BLaER1 treated with 17β-estradiol and CSF1 and Interleukin-3, amounts not matched to agents 10 nM and 100 nM (cell line): ENCODE results near the gene TRIM8.

Experiments used
- H3K27ac ChIP-seq, 11 experiments: shearing (Covaris generic); formaldehyde crosslinking; 2 replicates each; pipeline ENCODE4 v1.8.1; 2022
- H3K27me3 ChIP-seq, 11 experiments: shearing (Covaris generic); formaldehyde crosslinking; 2 replicates each; pipeline ENCODE4 v1.8.1; 2022
- H3K36me3 ChIP-seq, 11 experiments: shearing (Covaris generic); formaldehyde crosslinking; 2 replicates each; pipeline ENCODE4 v1.8.1; 2022
- H3K4me1 ChIP-seq, 10 experiments: shearing (Covaris generic); formaldehyde crosslinking; 2 replicates each; pipeline ENCODE4 v1.8.1; 2022
- H3K4me2 ChIP-seq, 11 experiments: shearing (Covaris generic); formaldehyde crosslinking; 2 replicates each; pipeline ENCODE4 v1.8.1; 2022
- H3K4me3 ChIP-seq, 10 experiments: shearing (Covaris generic); formaldehyde crosslinking; 2 replicates each; pipeline ENCODE4 v1.8.1; 2022
- H3K9ac ChIP-seq, 11 experiments: shearing (Covaris generic); formaldehyde crosslinking; 2 replicates each; pipeline ENCODE4 v1.8.1; 2022
- H3K9me3 ChIP-seq, 11 experiments: shearing (Covaris generic); formaldehyde crosslinking; replicated peaks in 1 of 11; 2 replicates each; pipeline ENCODE4 v1.8.1; 2022
- H4K20me1 ChIP-seq, 11 experiments: shearing (Covaris generic); formaldehyde crosslinking; 2 replicates each; pipeline ENCODE4 v1.8.1; 2022
- Cebpa-rat ChIP-seq, 11 experiments: shearing (Covaris generic); IDR thresholded peaks; 2 replicates each; pipeline ENCODE4 v1.8.1; 2022

Gene TRIM8

DNA sequence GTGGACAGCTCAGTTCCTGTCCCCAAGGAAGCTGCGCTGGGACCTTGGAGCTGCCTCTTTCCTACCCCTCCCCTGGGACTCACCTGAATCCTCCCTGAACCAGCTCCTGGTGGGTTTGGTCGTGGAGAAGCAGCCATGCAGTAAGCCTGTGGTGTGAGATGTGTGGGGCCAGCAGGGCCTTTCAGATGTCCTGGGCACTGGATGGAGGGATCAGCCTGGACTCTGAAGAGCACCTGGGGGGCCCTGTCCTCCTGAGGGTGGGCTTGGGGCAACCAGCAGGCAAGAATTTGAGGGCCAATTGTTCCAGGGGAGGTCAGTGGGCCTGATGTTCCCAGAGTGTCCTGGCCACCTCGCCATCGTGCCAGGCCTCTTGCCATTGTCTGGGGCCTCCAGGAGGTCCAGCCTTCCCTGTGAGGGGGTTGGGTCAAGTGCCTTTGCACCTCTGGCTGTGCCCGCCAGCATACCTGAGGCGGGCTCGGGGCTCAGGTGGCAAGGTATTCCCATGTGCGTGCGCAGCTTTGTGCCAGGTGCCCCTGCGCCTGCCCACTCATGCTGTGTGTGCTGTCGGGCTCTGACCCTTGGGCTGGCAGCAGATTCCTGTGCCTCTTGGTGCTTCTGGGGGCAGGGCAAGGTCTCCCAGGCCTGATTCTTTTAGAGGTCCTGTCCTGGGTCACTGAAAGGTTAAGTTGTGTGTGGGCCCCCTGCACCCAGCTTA lies 7.3 kb downstream of the TRIM8 start:
- Histone ChIP-seq H3K36me3 (peaks cover 44 to 87% (median 73%) of the 10 kb centered on the region in 11 experiments), H3K4me3 (peak overlapping the region in 9 of 10 experiments; percentile 22 to 100 (median 98); a peak in 10 of 20 replicates), H3K27ac (peak overlapping the region in 10 of 11 experiments; percentile 40 to 98 (median 60); a peak in 19 of 22 replicates), H3K4me2 (peak overlapping the region; percentile 97 to 100 (median 99)), H3K4me1 (peaks cover 73 to 97% (median 83%) of the 10 kb centered on the region in 10 experiments), H3K27me3 (no peaks in the 10 kb centered on the region), H3K9me3 (no peaks in the 10 kb centered on the region), H4K20me1 (peaks cover 100% of the 10 kb centered on the region in 11 experiments), H3K9ac (peak overlapping the region; percentile 52 to 99 (median 97); a peak in 21 of 22 replicates)
- TF ChIP-seq Cebpa-rat (IDR thresholded peaks at IDR 0.05) = no peak

DNA sequence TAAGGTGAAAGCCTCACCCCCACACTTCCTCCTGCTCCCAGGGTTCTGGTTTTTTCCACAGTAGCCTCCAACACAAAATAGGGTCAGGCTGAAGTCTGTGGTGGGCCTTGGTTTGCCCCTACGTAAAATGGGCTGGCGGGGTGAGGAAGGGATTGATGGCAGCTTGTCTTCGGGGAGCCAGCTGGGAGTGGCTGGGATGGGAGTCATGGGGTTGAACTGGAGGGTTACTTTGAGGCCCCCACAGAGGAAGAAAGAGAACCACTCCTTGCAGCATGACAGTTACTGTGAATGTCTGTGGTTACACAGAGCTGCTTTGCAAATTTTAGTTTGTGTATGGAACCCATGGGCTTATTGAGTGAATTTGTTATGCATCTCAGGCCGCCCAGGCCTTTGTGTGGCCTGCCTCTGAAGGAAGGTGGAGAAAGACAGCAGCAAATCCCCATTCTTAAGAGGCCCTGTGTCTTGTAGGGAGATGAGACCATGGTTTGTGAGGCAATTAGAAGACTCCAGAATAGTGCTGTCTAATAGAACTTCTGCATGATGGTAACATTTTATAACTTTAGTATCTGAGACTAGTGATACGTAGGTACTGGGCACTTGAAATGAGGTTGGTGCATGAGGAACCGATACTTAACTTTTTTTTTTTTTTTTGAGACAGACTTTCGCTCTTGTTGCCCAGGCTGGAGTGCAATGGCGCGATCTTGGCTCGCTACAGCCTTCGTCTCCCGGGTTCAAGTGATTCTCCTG lies 8.1 kb downstream of the TRIM8 start:
- Histone ChIP-seq H3K4me1 (peaks cover 69 to 98% (median 83%) of the 10 kb centered on the region in 10 experiments), H4K20me1 (peaks cover 100% of the 10 kb centered on the region in 11 experiments), H3K36me3 (peaks cover 52 to 89% (median 78%) of the 10 kb centered on the region in 11 experiments), H3K4me2 (peak overlapping the region; percentile 97 to 100 (median 99)), H3K27me3 (no peaks in the 10 kb centered on the region), H3K9me3 (no peaks in the 10 kb centered on the region), H3K27ac (peak overlapping the region in 8 of 11 experiments; percentile 13 to 98 (median 60); a peak in 15 of 22 replicates), H3K9ac (peak overlapping the region; percentile 8 to 99 (median 96); a peak in 18 of 22 replicates), H3K4me3 (peak overlapping the region in 4 of 10 experiments; percentile 19 to 100 (median 68); a peak in 4 of 20 replicates)
- no peak for TF ChIP-seq Cebpa-rat (IDR thresholded peaks at IDR 0.05)

DNA sequence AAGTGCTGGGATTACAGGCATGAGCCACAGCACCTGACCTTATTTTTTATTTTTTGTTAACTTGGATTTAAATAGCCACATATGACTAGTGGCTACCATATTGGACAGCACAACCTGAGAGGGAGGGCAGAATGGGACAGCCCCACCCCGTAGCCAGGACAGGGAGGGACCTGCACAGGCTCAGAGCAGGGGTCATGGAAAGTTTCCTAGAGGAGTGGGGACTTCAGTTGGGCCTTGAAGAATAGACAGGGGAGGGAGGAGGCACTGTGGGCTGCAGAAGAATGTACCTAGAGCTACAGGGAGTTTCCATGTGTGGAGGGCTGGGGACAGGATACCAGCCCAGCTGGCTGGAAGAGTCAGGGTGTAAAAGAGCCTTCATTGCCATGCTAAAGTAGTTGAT lies 8.8 kb downstream of the TRIM8 start:
- peak overlapping the region; percentile 22 to 100 (median 99); a peak in 17 of 22 replicates for H3K4me2 ChIP-seq

DNA sequence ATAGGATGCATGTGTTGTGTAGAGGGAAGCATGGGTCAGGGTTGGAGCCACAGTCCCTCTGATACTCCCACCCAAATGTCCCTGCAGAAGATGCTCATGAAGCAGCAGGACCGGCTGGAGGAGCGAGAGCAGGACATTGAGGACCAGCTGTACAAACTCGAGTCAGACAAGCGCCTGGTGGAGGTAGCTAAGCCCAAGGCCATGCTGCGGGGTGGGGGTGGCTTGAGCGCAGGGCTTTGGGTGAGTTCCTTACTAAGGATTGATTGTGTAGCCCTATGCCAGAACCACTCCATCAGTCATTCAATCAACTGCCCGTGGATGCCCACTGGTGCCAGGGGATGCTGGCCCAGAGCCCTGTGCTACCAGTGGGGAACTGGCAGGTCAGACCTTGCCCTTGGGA lies 10.3 kb downstream of the TRIM8 start:
- H4K20me1 ChIP-seq = peaks cover 91 to 100% (median 98%) of the 10 kb centered on the region in 11 experiments

More for the DNA sequence above, 8.8 kb downstream of the TRIM8 start:
- peaks cover 57 to 89% (median 79%) of the 10 kb centered on the region in 11 experiments for H3K36me3 ChIP-seq
- no peak for TF ChIP-seq Cebpa-rat (IDR thresholded peaks at IDR 0.05)
- no peaks in the 10 kb centered on the region for H3K9me3 ChIP-seq
- peaks cover 69 to 98% (median 83%) of the 10 kb centered on the region in 10 experiments for H3K4me1 ChIP-seq
- peaks cover 96 to 100% (median 100%) of the 10 kb centered on the region in 11 experiments for H4K20me1 ChIP-seq
- H3K9ac ChIP-seq = peak overlapping the region in 2 of 11 experiments; percentile 10 to 11; a peak in 2 of 22 replicates
- H3K27ac ChIP-seq = no peak overlapping the region; a peak in 1 of 22 replicates
- no peak overlapping the region for H3K4me3 ChIP-seq
- H3K27me3 ChIP-seq = no peaks in the 10 kb centered on the region

DNA sequence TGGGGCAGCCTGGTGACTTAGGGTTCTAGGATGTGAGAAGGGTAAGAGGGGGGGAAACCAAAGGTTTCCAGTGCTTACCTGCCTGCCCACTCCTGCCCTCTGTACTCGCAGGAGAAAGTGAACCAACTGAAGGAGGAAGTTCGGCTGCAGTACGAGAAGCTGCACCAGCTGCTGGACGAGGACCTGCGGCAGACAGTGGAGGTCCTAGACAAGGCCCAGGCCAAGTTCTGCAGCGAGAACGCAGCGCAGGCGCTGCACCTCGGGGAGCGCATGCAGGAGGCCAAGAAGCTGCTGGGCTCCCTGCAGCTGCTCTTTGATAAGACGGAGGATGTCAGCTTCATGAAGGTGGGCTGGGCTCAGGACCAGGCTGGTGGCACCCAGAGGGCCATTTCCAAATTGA lies 10.7 kb downstream of the TRIM8 start:
- Histone ChIP-seq H3K9me3 (no peaks in the 10 kb centered on the region), H3K36me3 (peaks cover 68 to 94% (median 85%) of the 10 kb centered on the region in 11 experiments), H3K4me3 (no peak overlapping the region), H3K9ac (no peak overlapping the region), H3K27me3 (no peaks in the 10 kb centered on the region), H4K20me1 (peaks cover 87 to 100% (median 97%) of the 10 kb centered on the region in 11 experiments), H3K4me2 (peak overlapping the region in 2 of 11 experiments; percentile 9 to 32; a peak in 2 of 22 replicates), H3K4me1 (peaks cover 69 to 97% (median 83%) of the 10 kb centered on the region in 10 experiments), H3K27ac (no peak overlapping the region)
- no peak for TF ChIP-seq Cebpa-rat (IDR thresholded peaks at IDR 0.05)

More for the DNA sequence above, 10.3 kb downstream of the TRIM8 start:
- no peak for TF ChIP-seq Cebpa-rat (IDR thresholded peaks at IDR 0.05)
- no peaks in the 10 kb centered on the region for H3K27me3 ChIP-seq
- peak overlapping the region in 1 of 11 experiments; percentile 18; a peak in 1 of 22 replicates for H3K9ac ChIP-seq
- no peaks in the 10 kb centered on the region for H3K9me3 ChIP-seq
- H3K4me2 ChIP-seq = peak overlapping the region in 2 of 11 experiments; percentile 9 to 32; a peak in 2 of 22 replicates
- H3K4me3 ChIP-seq = no peak overlapping the region
- H3K4me1 ChIP-seq = peaks cover 69 to 97% (median 83%) of the 10 kb centered on the region in 10 experiments
- H3K36me3 ChIP-seq = peaks cover 68 to 94% (median 85%) of the 10 kb centered on the region in 11 experiments
- H3K27ac ChIP-seq = no peak overlapping the region

- H3K4me1 ChIP-seq = peaks cover 69 to 97% (median 83%) of the 10 kb centered on the region in 10 experiments
- no peaks in the 10 kb centered on the region for H3K27me3 ChIP-seq
- no peak for TF ChIP-seq Cebpa-rat (IDR thresholded peaks at IDR 0.05)
- H3K9ac ChIP-seq = no peak overlapping the region
- no peak overlapping the region for H3K4me3 ChIP-seq
- H3K4me2 ChIP-seq = no peak overlapping the region; a peak in 1 of 22 replicates
- no peak overlapping the region for H3K27ac ChIP-seq
- peaks cover 76 to 100% (median 97%) of the 10 kb centered on the region in 11 experiments for H4K20me1 ChIP-seq
- no peaks in the 10 kb centered on the region for H3K9me3 ChIP-seq
- peaks cover 68 to 84% (median 83%) of the 10 kb centered on the region in 11 experiments for H3K36me3 ChIP-seq
These were observed 11.7 kb downstream of the TRIM8 start for GRCh38 chr10:102656026-102656425.

- Histone ChIP-seq H3K4me3 (no peak overlapping the region), H3K9me3 (no peaks in the 10 kb centered on the region), H3K27me3 (no peaks in the 10 kb centered on the region), H3K36me3 (peaks cover 68 to 76% (median 75%) of the 10 kb centered on the region in 11 experiments), H4K20me1 (peaks cover 67 to 92% (median 90%) of the 10 kb centered on the region in 11 experiments), H3K9ac (peak overlapping the region in 1 of 11 experiments; percentile 18; a peak in 2 of 22 replicates), H3K27ac (peak overlapping the region in 1 of 11 experiments; percentile 28; a peak in 1 of 22 replicates), H3K4me2 (peak overlapping the region in 10 of 11 experiments; percentile 21 to 66 (median 46); a peak in 16 of 22 replicates), H3K4me1 (peaks cover 69 to 97% (median 83%) of the 10 kb centered on the region in 10 experiments)
- TF ChIP-seq Cebpa-rat (IDR thresholded peaks at IDR 0.05) = no peak
These were observed 12.6 kb downstream of the TRIM8 start for GRCh38 chr10:102656791-102657371.

DNA sequence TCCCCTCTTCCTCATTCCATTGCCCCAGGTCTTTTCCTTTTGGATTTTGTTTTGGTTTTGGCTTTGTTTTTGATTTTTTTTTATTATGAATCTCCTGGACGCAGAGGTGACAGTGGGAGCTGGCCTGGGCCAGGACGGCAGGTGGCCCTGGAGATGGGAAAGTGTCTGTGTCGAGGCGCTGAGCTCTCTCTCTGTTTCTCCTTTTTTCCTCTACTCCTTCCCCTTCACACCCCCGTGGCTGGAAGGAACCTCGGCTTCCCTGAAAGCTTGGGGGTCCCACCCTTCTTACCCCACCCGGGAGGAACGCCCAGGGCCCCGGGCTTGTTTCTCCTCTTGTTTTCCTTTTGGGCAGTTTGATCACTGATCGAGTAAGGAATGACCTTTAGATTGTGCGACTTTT lies 13.2 kb downstream of the TRIM8 start:
- Histone ChIP-seq H3K4me1 (peaks cover 69 to 97% (median 83%) of the 10 kb centered on the region in 10 experiments), H3K9ac (peak overlapping the region in 6 of 11 experiments; percentile 1 to 44 (median 24); a peak in 5 of 22 replicates), H3K4me2 (peak overlapping the region; percentile 21 to 66 (median 50); a peak in 21 of 22 replicates), H3K27me3 (no peaks in the 10 kb centered on the region), H3K36me3 (peaks cover 68 to 70% (median 69%) of the 10 kb centered on the region in 11 experiments), H4K20me1 (peaks cover 62 to 87% (median 84%) of the 10 kb centered on the region in 11 experiments), H3K4me3 (no peak overlapping the region), H3K9me3 (no peaks in the 10 kb centered on the region), H3K27ac (peak overlapping the region in 4 of 11 experiments; percentile 7 to 28 (median 14); a peak in 4 of 22 replicates)
- no peak for TF ChIP-seq Cebpa-rat (IDR thresholded peaks at IDR 0.05)
